ENCODE results near the gene PSAPL1. TPM values are rescaled to one million over a fixed set of nuclear protein-coding genes. Genes with fewer than 3 reads are reported as not detected.

PSAPL1 gene
- total RNA-seq, 3 donors from 2014 or later: not detected

DNA sequence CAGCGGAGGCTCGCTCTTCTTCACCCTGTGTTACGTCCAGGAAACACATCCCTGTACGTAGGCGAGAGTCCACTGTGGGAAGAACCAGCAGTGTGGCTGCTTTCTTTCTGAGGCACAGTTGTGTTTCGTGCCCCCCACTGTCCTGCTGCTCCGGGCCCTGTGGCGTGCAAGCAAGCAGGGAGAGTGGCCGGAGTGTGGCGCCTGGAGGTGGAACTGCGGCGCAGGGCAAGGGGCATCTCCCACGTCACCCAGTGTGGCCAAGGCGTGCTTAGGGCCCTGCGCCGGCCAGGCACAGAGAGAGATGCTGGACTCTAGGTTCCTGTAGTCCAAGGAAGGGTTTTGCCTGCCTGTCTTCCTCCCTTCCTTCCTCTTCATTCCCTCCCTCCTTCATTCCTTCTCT, 13.3 kb upstream of the PSAPL1 start:
- ATAC-seq (no peak), DNase-seq (no peak)
- H3K4me1 Mint-ChIP-seq (ENCODE audit: low read depth): no peaks in the 10 kb centered on the region
- no peaks in the 10 kb centered on the region for H3K9me3 Mint-ChIP-seq
- H3K4me3 Mint-ChIP-seq: no peak overlapping the region
- H3K36me3 Mint-ChIP-seq (ENCODE audit: insufficient read depth): no peaks in the 10 kb centered on the region
- H3K27me3 Mint-ChIP-seq (ENCODE audit: low read depth): peaks cover 17% of the 10 kb centered on the region

DNA sequence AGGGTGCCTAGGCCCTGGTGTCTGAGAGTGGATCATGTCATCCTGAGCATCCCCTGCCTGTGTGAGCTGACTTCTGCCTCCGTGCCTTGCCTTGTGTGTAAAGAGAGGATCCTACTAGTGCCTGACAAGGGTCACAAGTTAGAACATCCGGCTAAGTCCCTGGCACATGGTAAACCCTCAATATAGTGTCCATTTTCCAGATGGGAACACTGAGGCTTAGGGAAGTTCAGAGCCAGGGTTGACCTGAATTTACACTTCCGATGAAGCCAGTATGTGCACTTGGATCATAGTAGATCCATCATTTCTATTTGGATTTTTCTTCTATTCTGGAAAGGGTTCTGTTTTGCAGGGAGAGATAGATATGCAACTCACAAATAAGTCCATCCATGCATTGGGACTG, 12.5 kb upstream of the PSAPL1 start:
- no peak overlapping the region for H3K4me3 Mint-ChIP-seq
- ATAC-seq (no peak), DNase-seq (no peak)
- no peaks in the 10 kb centered on the region for H3K9me3 Mint-ChIP-seq
- H3K27me3 Mint-ChIP-seq (ENCODE audit: low read depth): peaks cover 20% of the 10 kb centered on the region
- no peaks in the 10 kb centered on the region for H3K4me1 Mint-ChIP-seq (ENCODE audit: low read depth)
- no peaks in the 10 kb centered on the region for H3K36me3 Mint-ChIP-seq (ENCODE audit: insufficient read depth)

DNA sequence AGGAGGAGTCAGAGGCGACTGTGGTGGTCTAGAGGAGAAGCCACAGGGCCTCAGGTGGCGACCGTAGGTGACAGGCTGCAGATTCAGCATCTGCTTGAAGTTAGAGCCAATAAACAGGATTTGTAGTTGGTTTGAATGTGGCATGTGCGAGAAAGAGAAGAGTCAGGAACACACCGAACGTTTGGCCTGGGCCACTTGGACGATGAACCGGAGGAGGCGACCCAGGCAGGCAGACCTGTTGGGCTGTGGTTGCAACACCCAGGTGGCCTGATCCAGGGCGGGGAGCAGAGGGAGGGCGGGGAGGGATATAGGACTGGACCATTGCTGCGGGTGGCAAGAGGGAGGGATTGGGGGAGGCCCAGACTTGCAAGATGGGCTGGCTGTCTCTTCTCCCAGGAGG, 10.0 kb upstream of the PSAPL1 start:
- Mint-ChIP-seq H3K36me3 (ENCODE audit: insufficient read depth) (no peaks in the 10 kb centered on the region), H3K9me3 (no peaks in the 10 kb centered on the region), H3K4me1 (ENCODE audit: low read depth) (no peaks in the 10 kb centered on the region), H3K27me3 (ENCODE audit: low read depth) (peaks cover 32% of the 10 kb centered on the region), H3K4me3 (no peak overlapping the region)
- ATAC-seq (no peak), DNase-seq (no peak)

DNA sequence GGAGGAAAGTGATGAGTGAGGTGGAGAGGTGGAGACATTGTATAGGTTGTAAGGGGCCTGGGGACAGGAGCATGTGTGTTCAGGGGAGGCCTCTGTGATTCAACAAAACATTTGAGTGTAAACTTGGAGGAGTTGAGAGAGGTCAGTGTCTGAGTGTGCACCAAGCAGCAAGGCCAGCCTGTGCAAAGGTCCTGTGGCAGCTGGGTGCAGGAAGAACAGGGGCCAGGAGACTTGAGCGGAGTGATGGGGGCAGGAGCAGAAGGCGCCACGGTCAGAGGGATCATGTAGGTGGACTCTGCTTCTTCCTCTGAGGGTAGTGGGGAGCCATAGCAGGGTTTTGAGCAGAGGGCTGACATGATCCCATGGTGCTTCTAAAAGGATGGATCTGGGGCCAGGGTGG, 9.6 kb upstream of the PSAPL1 start:
- no peaks in the 10 kb centered on the region for H3K9me3 Mint-ChIP-seq
- DNase-seq (no peak), ATAC-seq (no peak)
- no peaks in the 10 kb centered on the region for H3K36me3 Mint-ChIP-seq (ENCODE audit: insufficient read depth)
- no peak overlapping the region for H3K4me3 Mint-ChIP-seq
- H3K27me3 Mint-ChIP-seq (ENCODE audit: low read depth): peaks cover 32% of the 10 kb centered on the region
- H3K4me1 Mint-ChIP-seq (ENCODE audit: low read depth): no peaks in the 10 kb centered on the region

DNA sequence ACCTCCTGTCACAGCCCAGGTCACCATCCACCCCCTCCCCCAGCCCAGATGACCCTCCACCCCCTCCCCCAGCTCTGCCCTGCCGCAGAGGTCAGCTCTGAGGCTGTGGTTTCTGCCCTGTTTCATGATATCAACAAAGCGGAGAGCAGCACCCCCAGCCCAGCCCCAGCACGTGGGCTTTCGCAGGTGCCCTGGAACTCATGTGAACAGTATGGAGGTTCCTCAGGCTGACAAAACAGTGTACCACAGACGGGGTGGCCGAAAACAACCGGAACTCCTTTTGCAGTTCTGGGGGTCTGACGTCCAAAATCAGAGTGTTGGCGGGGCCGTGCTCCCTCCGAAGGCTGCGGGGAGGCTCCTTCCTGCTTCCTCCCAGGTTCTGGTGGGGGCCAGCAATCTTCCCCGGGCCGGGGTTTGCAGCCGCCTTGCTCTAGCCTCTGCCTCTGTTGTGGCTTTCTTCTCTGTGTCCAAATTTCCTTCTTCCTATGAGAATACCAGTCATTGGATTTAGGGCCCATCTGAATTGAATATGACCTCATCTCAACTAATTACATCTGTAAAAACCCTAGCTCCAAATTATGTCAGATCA, 7.9 kb upstream of the PSAPL1 start:
- Mint-ChIP-seq H3K36me3 (ENCODE audit: insufficient read depth) (no peaks in the 10 kb centered on the region), H3K4me3 (no peak overlapping the region), H3K9me3 (no peaks in the 10 kb centered on the region), H3K27me3 (ENCODE audit: low read depth) (peaks cover 32% of the 10 kb centered on the region), H3K4me1 (ENCODE audit: low read depth) (no peaks in the 10 kb centered on the region)
- no peak for DNase-seq
- ATAC-seq: no peak

DNA sequence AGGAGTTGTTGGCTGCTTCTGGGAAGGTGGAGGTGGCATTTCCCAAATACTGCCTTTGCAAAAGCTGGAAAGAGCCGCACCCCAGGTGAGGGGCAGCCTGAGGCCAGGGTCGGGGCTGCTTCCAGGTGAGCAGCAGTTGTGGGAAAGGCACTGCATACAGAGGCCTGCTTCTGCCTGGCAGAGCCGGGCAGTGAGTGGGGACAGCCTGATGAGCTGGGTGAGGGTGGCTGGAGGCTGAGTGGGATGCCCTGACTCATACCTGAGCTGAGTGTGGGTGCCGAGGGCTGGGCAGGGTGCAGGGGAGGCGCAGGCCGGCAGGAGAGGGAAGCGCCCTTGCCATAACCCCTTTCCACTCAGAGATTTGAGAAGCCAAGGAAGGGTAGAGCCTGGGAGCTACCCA, 6.5 kb upstream of the PSAPL1 start:
- peaks cover 32% of the 10 kb centered on the region for H3K27me3 Mint-ChIP-seq (ENCODE audit: low read depth)
- no peaks in the 10 kb centered on the region for H3K4me1 Mint-ChIP-seq (ENCODE audit: low read depth)
- H3K36me3 Mint-ChIP-seq (ENCODE audit: insufficient read depth): no peaks in the 10 kb centered on the region
- no peaks in the 10 kb centered on the region for H3K9me3 Mint-ChIP-seq
- no peak overlapping the region for H3K4me3 Mint-ChIP-seq
- ATAC-seq: no peak
- DNase-seq: no peak

DNA sequence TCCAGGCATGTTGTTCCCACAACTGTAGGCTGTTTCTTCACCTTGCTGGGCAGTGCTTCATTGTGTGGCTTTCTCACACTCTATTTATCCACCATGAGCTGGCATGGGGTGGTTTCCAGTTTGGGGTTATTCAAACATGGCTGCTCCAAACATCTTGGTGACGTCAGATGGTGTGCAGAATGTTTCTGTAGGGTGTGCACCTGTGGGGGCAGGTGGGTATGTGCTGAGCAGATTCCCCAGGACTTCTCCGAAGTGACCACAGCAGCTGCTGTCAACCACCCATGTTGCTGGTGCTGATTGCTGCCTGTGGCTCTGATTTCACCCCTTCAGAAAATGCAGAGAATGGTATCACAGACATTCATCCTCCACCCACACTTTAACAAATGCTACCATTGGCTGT, 5.0 kb upstream of the PSAPL1 start:
- no peak for DNase-seq
- Mint-ChIP-seq H3K9me3 (no peaks in the 10 kb centered on the region), H3K36me3 (ENCODE audit: insufficient read depth) (no peaks in the 10 kb centered on the region), H3K27me3 (ENCODE audit: low read depth) (peaks cover 28% of the 10 kb centered on the region), H3K4me3 (no peak overlapping the region), H3K4me1 (ENCODE audit: low read depth) (peaks cover 2% of the 10 kb centered on the region)
- ATAC-seq: no peak

DNA sequence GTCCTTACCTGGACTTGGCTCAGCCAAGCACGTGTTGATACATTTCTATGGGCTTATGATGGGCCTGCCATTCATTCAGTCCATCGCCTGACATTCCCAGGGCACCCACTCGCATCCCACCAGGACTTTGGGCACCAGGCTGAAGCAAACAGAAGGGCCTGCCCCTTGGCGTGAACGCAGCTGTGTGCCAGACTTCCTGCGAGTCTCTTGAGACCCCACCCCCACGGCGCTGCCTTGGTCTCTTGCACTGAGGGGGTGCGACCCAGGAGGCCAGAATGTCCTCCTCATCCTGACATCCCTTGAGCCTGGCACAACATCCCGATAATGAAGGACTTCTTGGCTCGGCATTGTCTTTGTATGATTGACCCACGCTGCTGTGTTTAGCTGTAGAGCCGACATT, 1.5 kb upstream of the PSAPL1 start:
- no peak for DNase-seq
- peaks cover 2% of the 10 kb centered on the region for H3K4me1 Mint-ChIP-seq (ENCODE audit: low read depth)
- H3K9me3 Mint-ChIP-seq: no peaks in the 10 kb centered on the region
- H3K4me3 Mint-ChIP-seq: no peak overlapping the region
- H3K36me3 Mint-ChIP-seq (ENCODE audit: insufficient read depth): no peaks in the 10 kb centered on the region
- ATAC-seq: no peak
- peaks cover 13% of the 10 kb centered on the region for H3K27me3 Mint-ChIP-seq (ENCODE audit: low read depth)

DNA sequence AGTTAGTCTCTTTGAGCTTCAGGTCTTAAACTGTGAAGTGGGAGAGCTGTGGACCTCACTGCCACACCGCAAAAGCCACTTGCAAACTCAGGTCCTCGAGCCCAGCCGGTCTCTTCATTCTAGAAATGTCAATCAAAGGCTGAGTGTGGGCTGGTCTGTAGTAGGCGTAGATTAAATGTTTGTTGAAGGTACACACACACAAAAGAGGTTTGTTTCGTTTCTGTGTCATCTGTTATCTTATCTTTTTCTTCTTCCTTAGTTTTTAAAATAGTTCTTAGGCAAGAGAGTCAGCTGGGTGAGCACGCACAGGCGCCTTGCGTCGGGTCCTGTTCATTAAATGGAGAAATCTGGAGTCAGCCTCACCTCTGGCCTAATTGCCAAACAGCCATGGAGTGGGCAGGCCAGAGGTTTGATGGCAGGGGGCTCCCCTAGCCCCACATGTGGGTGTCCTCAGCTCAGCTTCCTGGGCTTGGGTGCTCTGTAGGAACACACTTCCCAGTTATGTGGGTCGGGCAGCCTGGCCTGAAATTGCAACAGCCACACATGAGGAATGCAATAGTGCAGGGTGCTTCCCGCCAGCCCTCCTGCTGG, 836 bp upstream of the PSAPL1 start:
- Mint-ChIP-seq H3K27me3 (ENCODE audit: low read depth) (peaks cover 9% of the 10 kb centered on the region), H3K9me3 (no peaks in the 10 kb centered on the region), H3K4me1 (ENCODE audit: low read depth) (peaks cover 2% of the 10 kb centered on the region), H3K4me3 (no peak overlapping the region), H3K36me3 (ENCODE audit: insufficient read depth) (no peaks in the 10 kb centered on the region)
- ATAC-seq (no peak), DNase-seq (no peak)

DNA sequence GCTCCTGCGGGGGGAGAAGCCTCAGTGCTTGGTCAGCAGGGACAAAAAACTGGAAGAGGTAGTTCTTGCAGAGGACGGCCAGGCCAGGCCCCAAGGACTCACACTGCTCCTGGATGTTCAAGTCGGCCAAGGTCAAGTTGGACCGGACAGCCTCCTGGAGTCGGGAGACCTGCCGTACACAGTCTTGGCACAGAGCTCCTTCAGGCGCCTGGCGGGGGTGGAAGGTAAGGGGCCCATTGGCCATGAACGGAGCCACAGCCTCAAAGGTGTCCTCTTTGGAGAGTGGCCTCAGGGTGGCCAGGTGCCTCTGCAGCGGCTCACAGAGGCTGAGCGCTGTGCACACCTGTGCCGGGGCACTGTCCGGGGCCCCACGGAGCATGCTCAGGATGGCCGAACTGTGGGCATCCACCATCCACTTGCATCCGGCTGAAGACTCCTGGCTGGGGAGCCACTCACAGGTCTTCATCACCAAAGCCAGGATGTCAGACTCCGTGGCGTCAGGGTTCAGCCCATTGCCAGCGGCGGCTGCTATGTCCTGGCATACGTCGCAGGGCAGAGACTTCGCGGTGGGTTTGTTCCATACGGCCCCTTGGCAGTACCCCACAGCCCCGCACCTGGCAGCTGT, 477 bp downstream of the PSAPL1 start:
- no peaks in the 10 kb centered on the region for H3K36me3 Mint-ChIP-seq (ENCODE audit: insufficient read depth)
- H3K27me3 Mint-ChIP-seq (ENCODE audit: low read depth): peaks cover 4% of the 10 kb centered on the region
- ATAC-seq: no peak
- H3K9me3 Mint-ChIP-seq: no peaks in the 10 kb centered on the region
- peaks cover 2% of the 10 kb centered on the region for H3K4me1 Mint-ChIP-seq (ENCODE audit: low read depth)
- no peak for DNase-seq
- no peak overlapping the region for H3K4me3 Mint-ChIP-seq

DNA sequence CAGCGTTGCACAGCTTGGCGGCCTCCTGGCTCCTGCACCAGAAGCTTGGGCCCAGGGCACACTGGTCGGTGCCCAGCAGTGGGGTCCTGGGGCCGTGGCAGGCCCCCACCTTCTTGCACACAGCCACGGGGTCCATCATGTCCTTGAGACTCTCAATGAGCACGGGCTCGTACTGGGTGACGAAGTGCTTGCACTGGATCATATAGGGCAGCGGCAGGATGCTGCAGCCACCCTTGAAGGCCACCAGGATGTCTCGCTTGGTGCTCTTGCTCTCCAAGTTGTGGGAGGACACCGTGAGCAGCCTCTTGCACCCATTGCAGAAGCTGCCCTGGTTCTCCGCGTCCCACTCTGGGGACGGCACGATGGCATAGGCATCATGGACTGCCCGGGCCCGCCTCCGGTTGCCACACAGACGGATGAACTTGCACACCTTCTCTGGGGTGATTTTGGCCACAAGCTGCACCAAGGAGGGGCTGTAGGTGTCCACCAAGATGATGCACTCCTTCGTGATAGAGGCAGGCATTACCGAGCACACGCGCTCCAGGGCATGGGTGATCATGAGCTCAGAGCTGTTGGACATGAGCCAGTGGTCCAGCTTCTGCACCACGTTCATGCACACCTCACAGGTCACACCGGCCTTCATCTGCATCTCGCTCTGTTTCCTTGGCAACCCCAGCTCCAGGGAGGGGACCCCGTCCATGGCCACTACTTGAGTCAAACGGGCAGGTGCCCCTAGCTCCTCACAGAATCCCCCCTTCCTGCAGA, 1.2 kb downstream of the PSAPL1 start:
- peaks cover 2% of the 10 kb centered on the region for H3K4me1 Mint-ChIP-seq (ENCODE audit: low read depth)
- H3K36me3 Mint-ChIP-seq (ENCODE audit: insufficient read depth): no peaks in the 10 kb centered on the region
- ATAC-seq: no peak
- peaks cover 4% of the 10 kb centered on the region for H3K27me3 Mint-ChIP-seq (ENCODE audit: low read depth)
- no peak overlapping the region for H3K4me3 Mint-ChIP-seq
- no peaks in the 10 kb centered on the region for H3K9me3 Mint-ChIP-seq
- DNase-seq: no peak

DNA sequence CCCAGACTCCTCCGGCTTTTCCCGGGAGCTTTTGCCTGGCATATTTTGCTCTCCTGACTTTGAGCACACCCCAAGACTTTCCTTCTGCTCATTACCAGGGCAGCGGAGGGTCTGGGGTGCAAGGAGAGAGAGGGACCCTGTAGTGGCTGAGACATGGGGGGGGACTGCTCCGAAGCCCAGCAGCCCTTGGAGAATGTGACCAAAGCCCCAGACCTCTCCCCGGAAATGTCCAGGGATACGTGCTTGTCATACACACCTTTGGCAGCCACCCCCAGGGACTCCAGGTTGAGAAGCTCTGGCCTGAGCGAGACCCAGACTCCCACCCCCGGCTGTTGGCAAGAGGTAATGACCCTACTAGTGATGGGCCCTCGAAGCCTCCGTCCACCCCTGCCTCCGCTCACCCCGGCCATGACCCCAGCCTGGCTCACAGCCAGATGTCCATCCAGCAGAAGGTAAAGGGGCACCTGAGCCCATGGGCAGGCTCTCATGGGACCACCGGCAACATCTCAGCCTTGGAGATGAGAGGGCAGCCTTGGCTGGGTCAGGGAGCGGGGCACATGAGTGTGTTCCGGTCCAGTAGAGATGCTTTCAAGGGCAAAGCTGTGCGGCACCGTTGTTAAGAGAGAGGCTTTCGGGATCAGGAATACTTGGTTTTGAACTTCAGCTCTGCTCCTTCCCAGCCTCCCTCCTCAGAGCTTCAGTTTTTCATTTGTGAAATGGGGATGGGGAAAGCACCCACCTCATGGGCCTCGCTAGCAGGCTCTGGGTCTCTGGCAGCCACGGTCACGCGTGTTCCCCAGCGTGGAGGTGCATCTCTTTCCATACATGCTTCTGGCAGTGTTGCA, 2.0 kb downstream of the PSAPL1 start:
- Mint-ChIP-seq H3K36me3 (ENCODE audit: insufficient read depth) (no peaks in the 10 kb centered on the region), H3K9me3 (no peaks in the 10 kb centered on the region), H3K4me3 (no peak overlapping the region), H3K27me3 (ENCODE audit: low read depth) (peaks cover 4% of the 10 kb centered on the region), H3K4me1 (ENCODE audit: low read depth) (peaks cover 2% of the 10 kb centered on the region)
- ATAC-seq (no peak), DNase-seq (no peak)

DNA sequence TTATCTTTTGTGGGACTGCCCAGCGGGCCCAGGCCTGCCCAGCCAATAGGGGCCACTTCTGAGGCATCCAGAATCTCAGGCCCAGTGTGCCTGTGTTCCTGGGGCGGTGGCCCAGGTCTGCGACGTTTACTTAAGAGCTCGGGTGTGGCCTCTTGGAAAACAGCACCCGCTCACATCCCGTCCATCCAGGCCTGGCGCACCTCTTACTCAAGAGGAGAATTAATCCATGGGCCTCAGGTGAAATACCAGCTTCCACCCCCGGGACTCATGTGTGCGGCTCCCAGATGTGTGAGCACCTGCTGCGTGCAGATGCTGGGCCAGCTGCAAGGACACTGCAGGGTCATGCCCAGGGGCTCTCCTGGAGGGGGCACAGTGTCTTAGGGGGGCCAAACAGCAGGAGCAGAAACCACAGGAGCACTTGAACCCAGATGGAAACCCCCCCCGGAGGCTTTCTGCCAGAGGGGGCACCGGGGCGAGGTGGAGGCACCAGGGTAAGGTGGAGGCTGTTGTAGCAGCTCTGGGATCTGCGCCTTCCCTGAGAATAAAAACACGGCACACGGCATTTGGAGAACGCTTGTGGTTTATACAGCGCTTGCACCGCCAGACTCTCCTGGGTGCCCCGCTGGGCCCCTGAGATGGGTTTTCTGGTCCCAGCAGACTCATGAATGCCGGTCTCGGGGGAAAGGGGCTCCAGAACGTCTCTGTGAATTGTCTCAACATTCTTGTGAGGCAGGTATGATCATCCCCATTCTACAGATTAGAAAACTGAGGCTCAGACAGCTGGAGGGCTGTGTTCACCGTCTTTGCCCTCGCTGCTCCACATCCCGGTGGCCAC, 2.8 kb downstream of the PSAPL1 start:
- no peak for ATAC-seq
- Mint-ChIP-seq H3K27me3 (ENCODE audit: low read depth) (peaks cover 4% of the 10 kb centered on the region), H3K9me3 (no peaks in the 10 kb centered on the region), H3K4me1 (ENCODE audit: low read depth) (peaks cover 2% of the 10 kb centered on the region), H3K4me3 (no peak overlapping the region), H3K36me3 (ENCODE audit: insufficient read depth) (no peaks in the 10 kb centered on the region)
- DNase-seq: no peak
